DND-41 (cell line): ENCODE results near the gene POLR2C.

Experiments
- ATAC-seq: fragments of 200-7000 bp; cut with Tn5 transposase; 3 replicates; pipeline ENCODE4 v1.9.1; 2021; ENCODE audit warnings: low read depth; ENCODE audit not compliant: insufficient read depth
- DNase-seq: peaks from one replicate; pipeline ENCODE4 v3.0.0-alpha.2; 2020
- H2AFZ ChIP-seq: 2 replicates; pipeline ENCODE4 v1.6.0; 2012; ENCODE audit warnings: low read depth, low read length
- H3K27ac ChIP-seq: 2 replicates; pipeline ENCODE4 v1.5.1; 2012; ENCODE audit warnings: low read length, inconsistent platforms
- H3K27me3 ChIP-seq: fragments of 200-600 bp; sonication (generic); 2 replicates; pipeline ENCODE4 v1.6.0; 2012; ENCODE audit warnings: low read length, mild to moderate bottlenecking, inconsistent platforms; ENCODE audit not compliant: insufficient read depth, poor library complexity
- H3K36me3 ChIP-seq: 2 replicates; pipeline ENCODE4 v1.5.1; 2012; ENCODE audit warnings: low read length, inconsistent platforms; ENCODE audit not compliant: insufficient read depth
- H3K4me1 ChIP-seq: 2 replicates; pipeline ENCODE4 v1.5.1; 2012; ENCODE audit warnings: mild to moderate bottlenecking, low read length; ENCODE audit not compliant: insufficient read depth
- H3K4me2 ChIP-seq: 2 replicates; pipeline ENCODE4 v1.6.0; 2012; ENCODE audit warnings: mild to moderate bottlenecking, moderate library complexity, low read length, inconsistent platforms; ENCODE audit not compliant: insufficient read depth
- H3K4me3 ChIP-seq, 2 experiments: fragments of 200-600 bp in 1 of 2; shearing (Covaris generic) in 1 of 2; 2 replicates each; pipeline ENCODE4 v1.5.1; 2012 to 2016; ENCODE audit warnings: inconsistent platforms in 2 of 2, low read length in 2 of 2, mild to moderate bottlenecking in 2 of 2, low read depth in 1 of 2, moderate library complexity in 1 of 2
- H3K79me2 ChIP-seq: 2 replicates; pipeline ENCODE4 v1.6.0; 2012; ENCODE audit warnings: low read length, inconsistent platforms; ENCODE audit not compliant: insufficient read depth
- H3K9ac ChIP-seq: 2 replicates; pipeline ENCODE4 v1.6.0; 2012; ENCODE audit warnings: low read depth, mild to moderate bottlenecking, inconsistent platforms, low read length, moderate library complexity
- H3K9me3 ChIP-seq: 2 replicates; pipeline ENCODE4 v1.5.1; 2012; ENCODE audit warnings: low read length, moderate library complexity, mild to moderate bottlenecking, inconsistent platforms; ENCODE audit not compliant: insufficient read depth, severe bottlenecking
- H4K20me1 ChIP-seq: 2 replicates; pipeline ENCODE4 v1.6.0; 2012; ENCODE audit warnings: low read length; ENCODE audit not compliant: insufficient read depth
- EZH2 ChIP-seq: IDR thresholded peaks from 3 replicates; pipeline ENCODE4 v1.6.1; 2012; ENCODE audit warnings: borderline replicate concordance, low read depth, mild to moderate bottlenecking, moderate library complexity, low read length, inconsistent platforms; ENCODE audit not compliant: severe bottlenecking
- TF ChIP-seq, protein P1 (sequence below): IDR thresholded peaks from 2 replicates; pipeline ENCODE4 v1.5.1; 2012; ENCODE audit warnings: borderline replicate concordance, low read length, moderate library complexity, mild to moderate bottlenecking; ENCODE audit not compliant: poor library complexity, severe bottlenecking; ENCODE audit errors: extremely low read depth

Gene POLR2C

DNA sequence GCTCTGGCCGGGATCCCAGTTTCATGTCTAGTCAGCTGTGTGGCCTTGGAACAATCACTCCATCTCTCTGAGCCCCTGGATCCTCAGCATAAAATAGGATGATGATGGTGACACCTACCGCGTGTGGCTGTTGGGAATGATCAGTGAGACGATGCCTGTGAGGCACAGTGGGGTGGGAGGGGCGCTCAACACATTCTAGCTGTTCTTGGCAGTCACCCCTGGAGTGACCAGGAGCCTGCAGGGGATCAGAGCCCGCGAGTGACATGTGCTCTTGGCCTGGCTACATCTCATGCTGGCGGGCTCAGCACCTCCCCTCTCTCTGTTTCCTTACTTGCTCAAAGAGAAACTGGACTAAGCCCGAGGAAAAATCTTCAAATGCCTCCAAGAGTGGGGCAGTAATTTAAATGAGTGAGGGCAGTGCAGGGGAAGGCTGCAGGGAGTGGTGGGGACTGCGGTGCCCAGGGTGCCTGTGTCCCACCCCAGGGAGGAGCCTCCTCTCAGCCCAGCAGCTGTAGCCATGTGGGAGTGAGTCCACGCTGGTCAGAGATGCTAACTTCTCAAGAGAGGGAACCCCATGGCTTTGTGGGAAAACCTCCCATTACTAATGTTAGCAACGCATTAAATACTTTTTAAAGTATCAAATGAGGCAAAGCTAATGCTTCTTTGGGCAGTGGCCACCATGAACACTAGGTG is 46.9 kb downstream of the POLR2C start:
- TF ChIP-seq, protein P1, sequence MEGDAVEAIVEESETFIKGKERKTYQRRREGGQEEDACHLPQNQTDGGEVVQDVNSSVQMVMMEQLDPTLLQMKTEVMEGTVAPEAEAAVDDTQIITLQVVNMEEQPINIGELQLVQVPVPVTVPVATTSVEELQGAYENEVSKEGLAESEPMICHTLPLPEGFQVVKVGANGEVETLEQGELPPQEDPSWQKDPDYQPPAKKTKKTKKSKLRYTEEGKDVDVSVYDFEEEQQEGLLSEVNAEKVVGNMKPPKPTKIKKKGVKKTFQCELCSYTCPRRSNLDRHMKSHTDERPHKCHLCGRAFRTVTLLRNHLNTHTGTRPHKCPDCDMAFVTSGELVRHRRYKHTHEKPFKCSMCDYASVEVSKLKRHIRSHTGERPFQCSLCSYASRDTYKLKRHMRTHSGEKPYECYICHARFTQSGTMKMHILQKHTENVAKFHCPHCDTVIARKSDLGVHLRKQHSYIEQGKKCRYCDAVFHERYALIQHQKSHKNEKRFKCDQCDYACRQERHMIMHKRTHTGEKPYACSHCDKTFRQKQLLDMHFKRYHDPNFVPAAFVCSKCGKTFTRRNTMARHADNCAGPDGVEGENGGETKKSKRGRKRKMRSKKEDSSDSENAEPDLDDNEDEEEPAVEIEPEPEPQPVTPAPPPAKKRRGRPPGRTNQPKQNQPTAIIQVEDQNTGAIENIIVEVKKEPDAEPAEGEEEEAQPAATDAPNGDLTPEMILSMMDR, result no peak
- no peak for TF ChIP-seq EZH2
- Histone ChIP-seq H4K20me1 (0 out of 2 replicates have a peak, but pooled peaks cover 5% of the 10 kb centered on the region), H3K27me3 (peaks cover 17% of the 10 kb centered on the region), H3K79me2 (no peaks in the 10 kb centered on the region), H2AFZ (no peak overlapping the region), H3K36me3 (no peaks in the 10 kb centered on the region), H3K4me3 (no peak overlapping the region), H3K4me1 (no peaks in the 10 kb centered on the region), H3K27ac (no peak overlapping the region), H3K4me2 (no peak overlapping the region), H3K9ac (no peak overlapping the region), H3K9me3 (no peaks in the 10 kb centered on the region)
- ATAC-seq, result no peak
- no peak for DNase-seq

DNA sequence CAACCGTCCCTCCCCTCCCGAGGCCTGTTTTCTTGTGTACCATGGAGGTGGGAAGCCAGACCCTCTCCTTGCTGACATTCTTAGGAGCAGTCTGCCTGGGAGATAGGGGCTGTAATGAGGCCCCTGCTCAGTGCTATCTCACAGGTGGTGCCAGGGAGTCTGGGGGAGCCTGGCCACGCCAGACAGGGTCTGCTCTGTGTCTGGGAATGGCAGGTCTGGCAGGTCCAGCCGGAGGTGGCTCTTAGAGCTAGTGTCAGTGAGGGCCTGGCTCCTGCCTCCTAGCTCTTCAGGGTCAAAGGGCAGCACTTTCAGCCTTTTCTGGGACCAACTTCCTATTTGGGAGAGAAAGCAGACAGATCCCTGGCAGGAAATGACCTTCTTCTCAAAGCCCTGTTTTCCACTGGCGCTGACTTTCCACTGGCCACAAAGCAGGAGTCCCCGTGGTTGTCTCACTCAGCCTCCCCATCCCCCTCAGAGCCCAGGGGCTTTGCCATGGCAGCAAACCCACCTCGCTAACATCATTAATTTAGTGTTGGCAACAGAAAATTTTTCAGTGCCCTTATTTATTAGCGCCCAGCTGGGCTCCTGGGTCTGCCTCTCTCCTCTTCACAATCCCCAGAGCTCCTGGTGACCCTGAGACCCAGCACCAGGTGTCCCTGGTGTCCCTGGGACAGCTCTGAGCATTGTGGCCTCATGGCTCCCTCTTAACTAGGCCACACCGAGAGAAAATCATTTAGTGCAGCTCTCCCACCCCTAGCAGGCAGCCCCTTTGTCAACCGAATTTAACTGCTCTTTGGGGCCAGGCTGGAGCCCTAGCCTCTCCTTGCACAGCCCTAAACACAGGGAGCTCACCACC is 47.8 kb downstream of the POLR2C start:
- Histone ChIP-seq H2AFZ (no peak overlapping the region), H3K9ac (no peak overlapping the region)

DNA sequence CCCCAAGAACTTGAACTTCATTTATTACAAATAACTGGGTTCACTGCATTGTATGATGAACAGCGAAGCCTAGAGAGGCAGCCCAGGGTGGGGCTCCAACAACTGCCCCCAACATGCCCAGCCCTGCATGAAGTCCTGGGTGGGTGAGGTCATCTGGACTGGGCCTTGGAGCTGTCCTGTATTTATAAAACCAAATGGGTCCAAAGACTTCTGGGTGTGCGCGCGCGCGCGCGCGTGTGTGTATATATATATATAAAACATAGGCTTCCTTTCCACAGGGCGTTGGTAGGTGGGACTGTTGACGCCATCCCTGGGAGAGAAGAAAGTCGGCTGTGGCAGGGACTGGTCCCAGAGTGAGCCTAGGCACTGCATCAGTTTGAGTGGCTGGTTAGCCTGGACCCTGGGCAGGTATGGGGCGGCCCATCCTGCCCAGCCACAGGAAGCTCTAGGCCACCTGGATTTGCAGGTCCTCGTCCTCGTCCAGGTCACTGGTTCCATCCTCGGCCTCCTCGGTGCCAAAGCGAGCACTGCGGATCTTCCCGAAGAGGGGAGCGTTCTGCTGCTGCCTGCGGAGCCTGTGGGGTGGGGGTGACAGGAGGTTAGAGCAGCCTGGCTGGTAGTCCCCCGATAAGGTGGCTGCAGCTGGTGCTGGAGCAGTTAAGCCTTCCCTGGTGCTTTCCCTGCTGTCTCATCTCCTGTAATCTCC is 50.0 kb downstream of the POLR2C start:
- no peaks in the 10 kb centered on the region for H3K36me3 ChIP-seq
- H3K27me3 ChIP-seq, result peaks cover 7% of the 10 kb centered on the region
- H3K9me3 ChIP-seq, result no peaks in the 10 kb centered on the region
- no peak for DNase-seq
- TF ChIP-seq, protein P1, result no peak
- TF ChIP-seq EZH2, result no peak
- no peak overlapping the region for H3K27ac ChIP-seq
- peaks cover 8% of the 10 kb centered on the region; the same call in 1 of the 2 replicates for H4K20me1 ChIP-seq
- H3K4me1 ChIP-seq, result no peaks in the 10 kb centered on the region
- no peak overlapping the region for H3K9ac ChIP-seq
- no peak overlapping the region for H3K4me3 ChIP-seq
- H3K4me2 ChIP-seq, result no peak overlapping the region
- no peak overlapping the region for H2AFZ ChIP-seq
- H3K79me2 ChIP-seq, result no peaks in the 10 kb centered on the region
- no peak for ATAC-seq

More for the DNA sequence above, 47.8 kb downstream of the POLR2C start:
- no peaks in the 10 kb centered on the region for H3K4me1 ChIP-seq
- no peak overlapping the region for H3K4me3 ChIP-seq
- H3K4me2 ChIP-seq, result no peak overlapping the region
- no peak for ATAC-seq
- TF ChIP-seq, protein P1, result no peak
- TF ChIP-seq EZH2, result no peak
- no peak for DNase-seq
- no peak overlapping the region for H3K27ac ChIP-seq
- H3K79me2 ChIP-seq, result no peaks in the 10 kb centered on the region
- H3K9me3 ChIP-seq, result no peaks in the 10 kb centered on the region
- no peaks in the 10 kb centered on the region for H3K36me3 ChIP-seq
- peaks cover 5% of the 10 kb centered on the region; the same call in 1 of the 2 replicates for H4K20me1 ChIP-seq
- H3K27me3 ChIP-seq, result peaks cover 14% of the 10 kb centered on the region
